HCT116 (cell line): ENCODE results near the gene ABHD2. TPM values are rescaled to one million over a fixed set of nuclear protein-coding genes. Genes with fewer than 3 reads are reported as not detected.

Experiments used
- ATAC-seq: fragments of 200-7000 bp; cut with Tn5 transposase; 2 replicates; pipeline ENCODE4 v1.9.1; 2020; ENCODE audit warnings: mild to moderate bottlenecking, moderate library complexity
- BruUV-seq: library from RNA; stranded (reverse); fragments of 400-500 nt; replicated peaks from 2 replicates; lab custom pipeline; 2021; lab: Mats Ljungman, UMichigan
- CTCF ChIA-PET: fragments of 300-600 bp; sonication (Branson Sonifier 250); formaldehyde crosslinking; loops from one replicate; lab custom pipeline; 2021; ENCODE audit warnings: antibody characterized with exemption; lab: Charles Lee
- POLR2A ChIA-PET: fragments of 300-600, 350-600 bp; sonication (Branson Sonifier 250); formaldehyde crosslinking; loops from one replicate; lab custom pipeline; 2021; ENCODE audit warnings: antibody characterized with exemption; lab: Charles Lee
- RAD21 ChIA-PET, 2 experiments: fragments of 300-600 bp; sonication (Branson Sonifier 250); formaldehyde crosslinking; loops; one replicate each; lab custom pipeline; 2023; ENCODE audit warnings: low total read pairs in 2 of 2; ENCODE audit not compliant: uncharacterized antibody in 2 of 2, unreplicated experiment in 2 of 2, low non-redundant PET in 1 of 2; lab: Charles Lee
- DNase-seq: peaks from one replicate; pipeline ENCODE4 v3.0.0-alpha.2; 2010; ENCODE audit warnings: low read depth, low spot score
- H2AFZ ChIP-seq: fragments of 200-600 bp; shearing (Covaris generic), sonication (generic); 2 replicates; pipeline ENCODE4 v1.6.1; 2017; ENCODE audit warnings: low read depth, mixed run types, mixed read lengths, antibody characterized with exemption, low read length; ENCODE audit not compliant: poor library complexity, severe bottlenecking
- H3K27ac ChIP-seq: 2 replicates; pipeline ENCODE4 v1.5.1; 2012; ENCODE audit warnings: low read depth, low read length
- H3K27me3 ChIP-seq: fragments of 200-600 bp; sonication (generic); 2 replicates; pipeline ENCODE4 v1.6.1; 2016; ENCODE audit warnings: mixed run types, low read length, mixed read lengths; ENCODE audit not compliant: insufficient read depth
- H3K36me3 ChIP-seq, 2 experiments: fragments of 200-500 bp in 1 of 2; fragments of 200-600 bp in 1 of 2; sonication (Bioruptor generic) in 1 of 2; sonication (generic) in 1 of 2; 2 replicates each; pipeline versions ENCODE4 v1.5.1 to v1.6.1; 2014 to 2016; ENCODE audit warnings: low read length in 2 of 2, inconsistent platforms in 1 of 2, mixed read lengths in 1 of 2, mixed run types in 1 of 2; ENCODE audit not compliant: insufficient read depth in 2 of 2, control insufficient read depth in 1 of 2
- H3K4me1 ChIP-seq, 2 experiments: fragments of 200-600 bp in 1 of 2; sonication (generic) in 1 of 2; 2 replicates each; pipeline versions ENCODE4 v1.5.1 to v1.6.1; 2012 to 2017; ENCODE audit warnings: low read length in 2 of 2, inconsistent platforms in 1 of 2, mild to moderate bottlenecking in 1 of 2, mixed read lengths in 1 of 2, mixed run types in 1 of 2, moderate library complexity in 1 of 2; ENCODE audit not compliant: insufficient read depth in 2 of 2, control insufficient read depth in 1 of 2
- H3K4me2 ChIP-seq: fragments of 200-600 bp; sonication (generic); 2 replicates; pipeline ENCODE4 v1.6.1; 2017; ENCODE audit warnings: mixed run types, low read length, mixed read lengths
- H3K4me3 ChIP-seq, 2 experiments: fragments of 200-600 bp in 1 of 2; sonication (generic) in 1 of 2; replicated peaks in 1 of 2; 2 replicates each; pipeline ENCODE4 v1.5.1; 2011 to 2016; ENCODE audit warnings: low read length in 2 of 2, control low read depth in 1 of 2, low read depth in 1 of 2, mild to moderate bottlenecking in 1 of 2, mixed read lengths in 1 of 2, mixed run types in 1 of 2
- H3K79me2 ChIP-seq: fragments of 200-600 bp; sonication (generic); 2 replicates; pipeline ENCODE4 v1.6.1; 2017; ENCODE audit warnings: mild to moderate bottlenecking, mixed run types, low read length, moderate library complexity, mixed read lengths; ENCODE audit not compliant: insufficient read depth
- H3K9ac ChIP-seq: fragments of 200-600 bp; sonication (generic); 2 replicates; pipeline ENCODE4 v1.6.1; 2016; ENCODE audit warnings: low read length, mixed read lengths
- H3K9me2 ChIP-seq: fragments of 200-600 bp; sonication (generic), shearing (Covaris generic); 2 replicates; pipeline ENCODE4 v1.6.1; 2017; ENCODE audit warnings: mixed run types, mild to moderate bottlenecking, moderate library complexity; ENCODE audit not compliant: insufficient read depth
- H3K9me3 ChIP-seq, 2 experiments: fragments of 200-500 bp in 1 of 2; fragments of 200-600 bp in 1 of 2; sonication (Bioruptor generic) in 1 of 2; sonication (generic) in 1 of 2; 2 replicates each; pipeline ENCODE4 v1.6.1; 2014 to 2017; ENCODE audit warnings: low read length in 2 of 2, mixed read lengths in 2 of 2, inconsistent platforms in 1 of 2, low read depth in 1 of 2, mild to moderate bottlenecking in 1 of 2, mixed run types in 1 of 2, moderate library complexity in 1 of 2; ENCODE audit not compliant: control insufficient read depth in 1 of 2, insufficient read depth in 1 of 2
- H4K20me1 ChIP-seq: fragments of 200-600 bp; sonication (generic), shearing (Covaris generic); 2 replicates; pipeline ENCODE4 v1.6.1; 2017; ENCODE audit warnings: mixed run types, mild to moderate bottlenecking, moderate library complexity; ENCODE audit not compliant: insufficient read depth
- CTCF ChIP-seq, 3 experiments: fragments of 200-600 bp in 1 of 3; sonication (generic) in 1 of 3; IDR thresholded peaks in 2 of 3; conservative IDR thresholded peaks in 1 of 3; 2 replicates each; pipeline ENCODE4 v1.5.1; 2012 to 2017; ENCODE audit warnings: low read depth in 2 of 3, low read length in 2 of 3, antibody characterized with exemption in 1 of 3, borderline replicate concordance in 1 of 3, control low read depth in 1 of 3, mild to moderate bottlenecking in 1 of 3, mixed read lengths in 1 of 3, mixed run types in 1 of 3, moderate library complexity in 1 of 3; ENCODE audit not compliant: insufficient read depth in 1 of 3
- EGR1 ChIP-seq: IDR thresholded peaks from 2 replicates; pipeline ENCODE4 v1.6.1; 2012; ENCODE audit warnings: low read depth
- FOSL1 ChIP-seq: IDR thresholded peaks from 2 replicates; pipeline ENCODE4 v1.6.1; 2012; ENCODE audit warnings: low read depth
- POLR2AphosphoS5 ChIP-seq: IDR thresholded peaks from 2 replicates; pipeline ENCODE4 v1.6.1; 2011; ENCODE audit warnings: mild to moderate bottlenecking, low read depth, low read length, moderate library complexity
- RAD21 ChIP-seq: IDR thresholded peaks from 2 replicates; pipeline ENCODE4 v1.6.1; 2012; ENCODE audit warnings: low read depth, mild to moderate bottlenecking
- ZNF274 ChIP-seq: fragments of 200-500 bp; sonication (Bioruptor generic); IDR thresholded peaks from 2 replicates; pipeline ENCODE4 v1.6.1; 2014; ENCODE audit warnings: mild to moderate bottlenecking, low read depth, low read length, inconsistent platforms
- intact Hi-C: fragments of 100-400 bp; cut with micrococcal nuclease; formaldehyde crosslinking; loops from 2 replicates; pipeline ENCODE4 v1.10.0; 2022
- total RNA-seq: library from RNA; stranded (reverse); gene quantifications from one replicate; pipeline ENCODE4 v1.2.1, GENCODE V29; 2021; ENCODE audit not compliant: unreplicated experiment
- TF ChIP-seq, protein P1 (sequence below): IDR thresholded peaks from 2 replicates; pipeline ENCODE4 v1.6.1; 2012; ENCODE audit warnings: low read depth

Gene ABHD2
- total RNA-seq, 1 experiment from 2014 or later, result 40.8 TPM

DNA sequence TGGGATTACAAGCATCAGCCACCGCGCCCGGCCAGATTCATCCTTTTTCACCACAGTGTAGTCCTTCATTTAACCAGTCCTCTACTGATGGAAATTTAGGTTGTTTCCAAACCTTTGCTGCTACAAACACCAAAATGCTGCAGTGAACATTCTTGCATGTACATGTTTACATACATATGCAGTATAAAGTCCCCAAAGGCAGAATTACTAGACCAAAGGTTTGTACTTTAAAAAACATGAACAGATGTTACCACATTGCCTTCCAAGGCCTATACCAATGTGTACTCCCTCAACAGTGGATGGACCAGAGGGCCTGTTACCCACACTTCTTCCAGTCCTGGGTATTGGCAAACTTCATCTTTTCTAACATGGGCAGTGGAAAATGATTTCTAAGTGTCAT, 82.1 kb downstream of the ABHD2 start (continued):
- no peak for TF ChIP-seq FOSL1
- no peak for TF ChIP-seq EGR1
- TF ChIP-seq, protein P1, sequence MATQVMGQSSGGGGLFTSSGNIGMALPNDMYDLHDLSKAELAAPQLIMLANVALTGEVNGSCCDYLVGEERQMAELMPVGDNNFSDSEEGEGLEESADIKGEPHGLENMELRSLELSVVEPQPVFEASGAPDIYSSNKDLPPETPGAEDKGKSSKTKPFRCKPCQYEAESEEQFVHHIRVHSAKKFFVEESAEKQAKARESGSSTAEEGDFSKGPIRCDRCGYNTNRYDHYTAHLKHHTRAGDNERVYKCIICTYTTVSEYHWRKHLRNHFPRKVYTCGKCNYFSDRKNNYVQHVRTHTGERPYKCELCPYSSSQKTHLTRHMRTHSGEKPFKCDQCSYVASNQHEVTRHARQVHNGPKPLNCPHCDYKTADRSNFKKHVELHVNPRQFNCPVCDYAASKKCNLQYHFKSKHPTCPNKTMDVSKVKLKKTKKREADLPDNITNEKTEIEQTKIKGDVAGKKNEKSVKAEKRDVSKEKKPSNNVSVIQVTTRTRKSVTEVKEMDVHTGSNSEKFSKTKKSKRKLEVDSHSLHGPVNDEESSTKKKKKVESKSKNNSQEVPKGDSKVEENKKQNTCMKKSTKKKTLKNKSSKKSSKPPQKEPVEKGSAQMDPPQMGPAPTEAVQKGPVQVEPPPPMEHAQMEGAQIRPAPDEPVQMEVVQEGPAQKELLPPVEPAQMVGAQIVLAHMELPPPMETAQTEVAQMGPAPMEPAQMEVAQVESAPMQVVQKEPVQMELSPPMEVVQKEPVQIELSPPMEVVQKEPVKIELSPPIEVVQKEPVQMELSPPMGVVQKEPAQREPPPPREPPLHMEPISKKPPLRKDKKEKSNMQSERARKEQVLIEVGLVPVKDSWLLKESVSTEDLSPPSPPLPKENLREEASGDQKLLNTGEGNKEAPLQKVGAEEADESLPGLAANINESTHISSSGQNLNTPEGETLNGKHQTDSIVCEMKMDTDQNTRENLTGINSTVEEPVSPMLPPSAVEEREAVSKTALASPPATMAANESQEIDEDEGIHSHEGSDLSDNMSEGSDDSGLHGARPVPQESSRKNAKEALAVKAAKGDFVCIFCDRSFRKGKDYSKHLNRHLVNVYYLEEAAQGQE, result no peak

DNA sequence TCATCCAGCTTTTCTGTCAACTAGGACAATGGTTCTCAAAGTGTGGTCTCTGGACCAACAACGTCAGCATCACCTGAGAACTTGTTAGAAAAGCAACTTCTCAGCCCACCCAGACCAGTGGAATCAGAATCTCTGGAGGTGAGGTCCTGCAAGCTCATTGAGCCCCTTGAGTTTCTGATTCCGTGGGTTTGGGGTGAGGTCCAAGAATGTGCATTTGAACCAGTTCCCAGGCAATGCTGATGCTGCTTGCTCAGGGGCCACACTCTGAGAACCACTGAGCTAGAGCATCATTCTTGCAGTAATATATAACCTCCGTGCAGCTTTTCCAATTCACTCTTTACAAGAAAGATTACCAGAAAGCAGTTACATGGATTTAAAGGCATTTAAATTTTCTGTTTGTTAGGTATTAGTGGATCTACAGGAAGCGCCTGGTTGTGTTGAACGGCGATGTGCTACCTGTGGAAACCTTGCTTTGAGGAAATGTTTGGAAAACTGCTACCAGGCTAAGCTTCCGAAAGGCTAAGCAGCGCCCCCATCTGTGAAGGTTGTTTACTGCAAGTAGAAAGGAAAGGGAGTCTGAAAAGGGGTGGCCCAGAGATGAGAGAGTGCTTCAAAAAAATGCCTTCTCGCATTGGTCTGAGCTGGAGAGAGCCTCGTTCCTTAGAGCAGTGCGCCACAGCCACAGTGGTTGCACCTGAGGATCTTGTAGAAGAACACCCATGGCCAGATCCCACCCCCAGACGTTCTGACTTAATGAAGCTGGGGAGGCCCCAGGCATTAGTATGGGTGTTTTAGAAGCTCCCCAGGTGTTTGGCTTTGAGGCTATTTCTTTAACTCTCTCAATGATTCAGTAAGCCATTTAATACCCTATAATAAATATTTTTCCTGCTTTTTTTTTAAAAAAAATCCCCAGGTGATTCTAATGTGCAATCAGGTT, 83.1 kb downstream of the ABHD2 start:
- CTCF ChIA-PET, result interaction anchor here (1.0 to 5.1 kb wide), 23 partner anchors 8 to 404 kb away, joined by 3 to 38 read pairs (median 5); partner anchors contain the start of genes ABHD2 and TICRR
- ATAC-seq (peak; percentile 66), DNase-seq (peak; percentile 32)
- H3K79me2 ChIP-seq, result no peaks in the 10 kb centered on the region
- POLR2A ChIA-PET, result interaction anchor here (1.5 kb wide), 1 partner anchor 83 kb away, joined by 6 read pairs; the partner anchor contains the start of gene ABHD2
- peaks cover 20 to 26% of the 10 kb centered on the region in 2 experiments for H3K4me1 ChIP-seq
- no peak overlapping the region for H3K4me2 ChIP-seq
- TF ChIP-seq ZNF274 (no peak), POLR2AphosphoS5 (no peak), RAD21 (peak; percentile 83), CTCF (IDR thresholded peaks at IDR 0.05 in 2 of 3, conservative IDR thresholded peaks at IDR 0.05 in 1 of 3; ENCODE audit: borderline replicate concordance in 1 of 3, insufficient read depth in 1 of 3, low read depth in 2 of 3, low read length in 2 of 3) (peak; percentile 87 to 89 (median 88))
- H3K27me3 ChIP-seq, result no peaks in the 10 kb centered on the region
- RAD21 ChIA-PET, result interaction anchor here (1.4 to 1.5 kb wide), 2 partner anchors 114 kb away, joined by 4 to 6 read pairs; no protein-coding TSS in a partner anchor
- intact Hi-C loops, result loop anchor here (1.0 kb wide), 1 partner anchor 114 kb away; no protein-coding TSS in a partner anchor
- no peaks in the 10 kb centered on the region for H3K9me2 ChIP-seq
- no peak overlapping the region for H2AFZ ChIP-seq
- no peaks in the 10 kb centered on the region for H3K9me3 ChIP-seq
- no TSS peak for BruUV-seq
- H3K36me3 ChIP-seq, result no peaks in the 10 kb centered on the region
- H4K20me1 ChIP-seq, result no peaks in the 10 kb centered on the region
- no peak overlapping the region for H3K9ac ChIP-seq
- H3K27ac ChIP-seq, result no peak overlapping the region
- no peak overlapping the region for H3K4me3 ChIP-seq
